GM21447 (cell line): Measurements from ENCODE around the gene ADGRD1.

Experiments
- ATAC-seq: cut with Tn5 transposase; IDR thresholded peaks from one replicate; pipeline ENCODE4 v1.9.1; 2021; ENCODE audit not compliant: unreplicated experiment

The ADGRD1 gene

GRCh38 chr12:131052063-131052781 is 98.5 kb downstream of the ADGRD1 start:
- ATAC-seq: no peak

DNA sequence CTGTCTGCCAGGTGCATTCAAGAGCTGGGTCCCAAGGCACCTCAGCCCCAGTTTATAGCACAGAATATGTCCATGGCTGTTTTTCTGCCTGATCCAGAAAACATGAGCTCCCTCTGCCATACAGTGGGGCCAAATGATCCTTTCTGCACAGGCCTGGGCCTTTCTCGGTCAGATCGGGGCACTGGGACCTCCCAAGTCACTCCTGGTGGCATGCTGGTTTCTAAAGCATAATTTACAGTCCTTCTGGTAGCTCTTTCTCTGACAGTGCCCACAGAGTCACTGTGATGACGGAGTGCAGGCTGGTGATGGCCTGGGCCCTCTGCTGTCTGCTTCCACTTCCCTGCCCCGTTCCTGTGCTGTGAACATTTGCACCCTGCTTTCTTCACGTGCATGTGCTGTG is 99.2 kb downstream of the ADGRD1 start:
- no peak for ATAC-seq

- ATAC-seq: no peak
These were observed 99.9 kb downstream of the ADGRD1 start for GRCh38 chr12:131053567-131053966.

GRCh38 chr12:131054345-131055092 is 100.8 kb downstream of the ADGRD1 start:
- ATAC-seq: no peak

- no peak for ATAC-seq
These were observed 101.4 kb downstream of the ADGRD1 start for GRCh38 chr12:131055093-131055465.

DNA sequence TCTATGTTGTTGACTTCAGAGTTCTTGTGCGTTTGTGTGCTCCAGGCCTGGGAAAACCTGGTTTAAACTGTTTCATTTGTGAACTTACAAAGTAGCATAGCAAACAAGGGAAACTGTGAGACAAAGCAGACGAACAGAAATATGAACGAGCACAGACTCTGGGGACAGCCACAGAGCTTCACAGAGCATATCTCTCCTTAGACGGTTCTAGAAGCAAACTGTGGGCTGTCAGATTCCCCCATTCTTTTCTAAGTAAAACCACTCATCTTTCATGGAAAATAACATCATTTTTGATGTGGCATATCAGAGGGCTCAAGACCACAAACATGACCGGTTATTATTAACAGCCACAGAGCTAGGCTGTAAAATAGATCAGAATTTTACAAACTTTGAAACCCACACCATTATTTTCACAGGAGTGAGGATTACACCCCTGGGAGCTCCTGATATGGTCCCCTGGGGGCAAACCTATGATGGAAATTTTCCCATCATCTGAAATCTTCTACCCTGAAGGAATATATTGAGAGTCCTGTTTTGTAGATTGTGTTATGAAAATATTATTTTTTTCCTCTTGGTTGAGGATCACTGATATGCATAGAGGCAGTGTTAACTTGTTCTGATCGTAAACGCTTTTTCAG is 102.0 kb downstream of the ADGRD1 start:
- ATAC-seq: no peak

- ATAC-seq: no peak
These were observed 102.9 kb downstream of the ADGRD1 start for GRCh38 chr12:131056626-131057025.

- ATAC-seq: no peak
These were observed 103.6 kb downstream of the ADGRD1 start for GRCh38 chr12:131057211-131057721.

- ATAC-seq: no peak
These were observed 104.2 kb downstream of the ADGRD1 start for GRCh38 chr12:131057722-131058515.

- ATAC-seq: no peak
These were observed 105.0 kb downstream of the ADGRD1 start for GRCh38 chr12:131058700-131059099.

- no peak for ATAC-seq
These were observed 106.5 kb downstream of the ADGRD1 start for GRCh38 chr12:131060011-131060703.

GRCh38 chr12:131061041-131061806 is 107.5 kb downstream of the ADGRD1 start:
- no peak for ATAC-seq

GRCh38 chr12:131063413-131063812 is 109.7 kb downstream of the ADGRD1 start:
- ATAC-seq: no peak

DNA sequence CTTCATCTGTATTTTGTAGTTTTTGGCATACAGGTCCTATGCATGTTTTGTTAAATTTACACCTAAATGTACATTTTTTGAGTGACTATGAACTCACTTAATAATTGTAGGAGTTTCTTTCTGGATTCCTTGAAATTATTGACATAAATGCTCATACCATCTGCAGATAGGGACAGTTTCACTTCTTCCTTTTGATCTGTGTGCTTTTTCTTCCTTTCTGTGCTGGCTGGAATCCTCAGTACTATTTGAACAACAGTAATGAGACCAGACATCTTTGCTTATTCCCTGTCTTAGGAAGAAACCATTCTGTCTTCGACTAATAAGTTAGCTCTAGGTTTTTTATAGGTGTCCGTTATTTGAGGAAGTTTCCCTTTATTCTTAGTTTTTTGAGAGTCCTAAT is 110.3 kb downstream of the ADGRD1 start:
- ATAC-seq: no peak

DNA sequence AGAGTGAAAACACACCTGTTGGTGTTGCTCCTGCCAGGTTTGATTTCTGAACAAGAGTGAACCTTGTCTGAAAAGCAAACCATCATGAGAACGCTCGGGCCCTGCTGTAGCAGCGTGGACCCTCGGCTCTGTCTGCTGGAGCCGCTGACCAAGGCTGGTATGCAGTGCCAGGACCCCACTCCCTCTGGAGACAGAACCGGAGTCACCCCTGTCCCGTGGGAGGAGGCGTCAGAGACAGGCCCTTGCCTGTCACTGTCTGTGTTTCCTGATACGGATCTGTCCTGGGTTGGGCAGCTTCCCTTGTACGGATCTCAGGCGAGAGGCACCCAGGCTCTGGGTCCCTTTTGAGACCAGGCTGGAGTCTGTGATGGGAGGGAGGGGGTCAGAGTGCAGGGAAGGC is 111.6 kb downstream of the ADGRD1 start:
- no peak for ATAC-seq

DNA sequence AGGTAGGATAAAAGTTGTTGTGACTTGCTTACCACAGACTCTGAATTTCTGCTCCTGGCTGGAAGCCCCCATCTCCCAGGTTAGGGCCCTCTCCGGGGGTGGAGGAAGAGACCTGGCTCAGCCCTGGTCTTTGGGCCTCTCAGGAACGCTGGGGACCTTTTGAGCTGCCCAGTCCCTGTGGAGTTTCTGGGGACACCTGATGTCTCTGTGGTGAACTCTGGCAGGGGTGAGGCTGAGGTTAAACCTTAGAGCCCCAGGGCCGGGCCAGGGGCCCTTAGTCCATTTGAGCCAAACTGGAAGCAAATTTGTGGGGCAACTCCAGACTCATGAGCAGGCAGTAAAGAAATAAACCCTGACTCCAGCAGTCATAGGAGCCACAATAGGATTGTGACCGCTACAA is 112.1 kb downstream of the ADGRD1 start:
- no peak for ATAC-seq

DNA sequence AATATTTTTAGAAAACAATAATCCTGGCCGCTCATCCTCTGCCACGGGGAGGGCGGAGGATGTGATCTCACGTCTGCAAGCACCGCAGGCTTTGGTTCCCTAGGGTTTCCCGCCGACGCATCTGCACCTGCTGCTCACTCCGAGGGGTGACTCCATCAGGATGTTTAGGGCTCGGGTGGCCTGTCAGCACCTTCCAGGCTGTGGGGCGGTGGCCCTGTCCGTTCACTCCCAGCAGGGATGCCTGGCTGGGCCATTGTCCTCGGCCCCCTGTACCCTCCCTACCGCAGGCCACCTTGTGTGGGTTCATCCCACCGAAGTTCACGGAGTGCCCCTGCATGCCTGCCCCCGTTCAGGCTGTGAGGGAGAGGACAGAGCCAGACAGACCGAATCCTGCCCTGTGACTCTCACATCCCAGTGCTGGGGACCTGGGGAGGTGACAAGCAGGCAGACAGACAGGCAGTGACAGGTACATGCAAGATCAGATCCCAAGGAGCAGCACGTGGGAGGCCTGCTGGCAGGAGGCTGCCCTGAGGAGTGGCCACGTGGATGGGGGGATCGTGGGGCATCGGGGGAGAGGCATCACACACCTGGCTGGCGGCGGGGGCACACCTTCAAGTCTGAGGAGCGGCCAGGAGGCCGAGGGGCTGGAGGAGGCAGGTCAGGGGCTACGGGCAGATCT is 112.6 kb downstream of the ADGRD1 start:
- ATAC-seq: no peak

GRCh38 chr12:131066886-131067490 is 113.3 kb downstream of the ADGRD1 start:
- ATAC-seq: no peak
